ENCODE measurements around the gene VKORC1. TPM values are rescaled to one million over a fixed set of nuclear protein-coding genes. Genes with fewer than 3 reads are reported as not detected.

VKORC1 gene
- 39.4 TPM for total RNA-seq

GRCh38 chr16:31094424-31095120 is at the start of gene VKORC1:
Gene VKORC1, minus strand, starts transcription at chr16:31094797. Its CDS starts 68 bp downstream, at chr16:31094729.

GRCh38 chr16:31135535-31136286 is 41.1 kb upstream of the VKORC1 start, which contains the start of gene PRSS8:
Gene PRSS8, minus strand, starts transcription at chr16:31135727. Its CDS starts 229 bp downstream, at chr16:31135498.

GRCh38 chr16:31117384-31118222 is 23.0 kb upstream of the VKORC1 start, which contains the start of gene KAT8:
Gene KAT8, plus strand, starts transcription at chr16:31117664. Its CDS starts 18 bp downstream, at chr16:31117682.

GRCh38 chr16:31108035-31108793 is 13.6 kb upstream of the VKORC1 start, which contains the start of gene BCKDK:
Gene BCKDK, plus strand, starts transcription at chr16:31108386. Its CDS starts 838 bp downstream, at chr16:31109224.

GRCh38 chr16:31088459-31089183 is 6.0 kb downstream of the VKORC1 start, which contains the start of gene PRSS53:
Gene PRSS53, minus strand, starts transcription at chr16:31088943. Its CDS starts 134 bp downstream, at chr16:31088809.

GRCh38 chr16:31073970-31074813 is 20.4 kb downstream of the VKORC1 start, which contains the start of the genes ZNF646 and ZNF668:
Gene ZNF646, plus strand, starts transcription at chr16:31074422. Its CDS starts 1,903 bp downstream, at chr16:31076325.
Gene ZNF668, minus strand, starts transcription at chr16:31074240. Its CDS starts 9,781 bp downstream, at chr16:31064459.

Other genes starting within 250 kb of the VKORC1 start
- gene BCL7C, start 200.7 kb downstream of the VKORC1 start, total RNA-seq = 47.3 TPM
- gene CTF1, start 198.2 kb downstream of the VKORC1 start, total RNA-seq = 0.31 TPM
- gene FBXL19, start 171.2 kb downstream of the VKORC1 start, total RNA-seq = 45.4 TPM
- 3.8 TPM for gene ORAI3, start 145.7 kb downstream of the VKORC1 start, total RNA-seq
- 5.0 TPM for gene SETD1A, start 137.0 kb downstream of the VKORC1 start, total RNA-seq
- gene HSD3B7, start 109.6 kb downstream of the VKORC1 start, total RNA-seq = 0.94 TPM
- 31.6 TPM for gene STX1B, start 84.2 kb downstream of the VKORC1 start, total RNA-seq
- gene STX4, start 61.2 kb downstream of the VKORC1 start, total RNA-seq = 26.3 TPM
- gene ZNF668, start 20.6 kb downstream of the VKORC1 start, total RNA-seq = 10.3 TPM
- 20.3 TPM for gene ZNF646, start 20.4 kb downstream of the VKORC1 start, total RNA-seq
- 8.1 TPM for gene PRSS53, start 5.9 kb downstream of the VKORC1 start, total RNA-seq
- 21.6 TPM for gene BCKDK, start 13.6 kb upstream of the VKORC1 start, total RNA-seq
- 49.5 TPM for gene KAT8, start 22.9 kb upstream of the VKORC1 start, total RNA-seq
- not detected for gene PRSS8, start 40.9 kb upstream of the VKORC1 start, total RNA-seq
- 0.31 TPM for gene PRSS36, start 55.3 kb upstream of the VKORC1 start, total RNA-seq
- 119 TPM for gene FUS, start 85.3 kb upstream of the VKORC1 start, total RNA-seq
- gene PYCARD, start 108.0 kb upstream of the VKORC1 start, total RNA-seq = 1.3 TPM
- gene TRIM72, start 119.3 kb upstream of the VKORC1 start, total RNA-seq = 0.63 TPM
- gene PYDC1, start 122.3 kb upstream of the VKORC1 start, total RNA-seq = not detected
- 1.3 TPM for gene ITGAM, start 165.2 kb upstream of the VKORC1 start, total RNA-seq

Data from parietal lobe (tissue), 1 donor.